Stimulated activated CD4-positive, alpha-beta T cell treated with anti-CD3 and anti-CD28 coated beads, Interleukin-1b, Interleukin-23, amount 100 ng/mL, for 24 hours (primary cell): ENCODE data around the gene FANCC.
"Not testable (repeated sequence)": the region's sequence is repeated elsewhere in the genome, so short reads cannot be mapped to it uniquely, and the experiment has no call there.

Experiments used
- DNase-seq, 4 experiments: peaks; one replicate each; pipeline ENCODE4 v3.0.0-alpha.2; 2020; ENCODE audit warnings: low read depth in 4 of 4, low spot score in 1 of 4

Gene FANCC

GRCh38 chr9:95330720-95331404 is 13.4 kb upstream of the FANCC start:
- DNase-seq = no peak

- not testable (repeated sequence) for DNase-seq
Measured at GRCh38 chr9:95329061-95329460, 11.6 kb upstream of the FANCC start.

GRCh38 chr9:95327239-95327865 is 9.8 kb upstream of the FANCC start:
- DNase-seq = no peak

GRCh38 chr9:95325221-95325620 is 7.7 kb upstream of the FANCC start:
- DNase-seq = no peak

GRCh38 chr9:95317893-95318211 is 343 bp upstream of the FANCC start:
- DNase-seq = no peak

- peak in 3 of 4 experiments; percentile 1 to 51 (median 33) for DNase-seq
Measured at GRCh38 chr9:95316794-95317118, 753 bp downstream of the FANCC start.

GRCh38 chr9:95316274-95316673 is 1.2 kb downstream of the FANCC start:
- DNase-seq = no peak

- DNase-seq = no peak
Measured at GRCh38 chr9:95315108-95315746, 2.3 kb downstream of the FANCC start.

- DNase-seq = no peak
Measured at GRCh38 chr9:95313010-95313498, 4.5 kb downstream of the FANCC start.

- no peak for DNase-seq
Measured at GRCh38 chr9:95311961-95312360, 5.5 kb downstream of the FANCC start.

- DNase-seq = no peak
Measured at GRCh38 chr9:95307538-95307937, 10.0 kb downstream of the FANCC start.

GRCh38 chr9:95306819-95307218 is 10.7 kb downstream of the FANCC start:
- no peak for DNase-seq

GRCh38 chr9:95305770-95306492 is 11.6 kb downstream of the FANCC start:
- DNase-seq = no peak

GRCh38 chr9:95302479-95302878 is 15.0 kb downstream of the FANCC start:
- DNase-seq = no peak

GRCh38 chr9:95297760-95298159 is 19.7 kb downstream of the FANCC start:
- no peak for DNase-seq

GRCh38 chr9:95297316-95297715 is 20.2 kb downstream of the FANCC start:
- no peak for DNase-seq

GRCh38 chr9:95296761-95297160 is 20.7 kb downstream of the FANCC start:
- DNase-seq = no peak

- DNase-seq = not testable (repeated sequence)
Measured at GRCh38 chr9:95293296-95293695, 24.2 kb downstream of the FANCC start.

- no peak for DNase-seq
Measured at GRCh38 chr9:95292226-95292625, 25.3 kb downstream of the FANCC start.

- no peak for DNase-seq
Measured at GRCh38 chr9:95286151-95286550, 31.4 kb downstream of the FANCC start.

GRCh38 chr9:95285307-95285706 is 32.2 kb downstream of the FANCC start:
- no peak for DNase-seq
